ENCODE measurements around the gene TMEM200B.
"Not testable (repeated sequence)": the region's sequence is repeated elsewhere in the genome, so short reads cannot be mapped to it uniquely, and the experiment has no call there.

The TMEM200B gene

GRCh38 chr1:29123887-29124365, at the start of gene TMEM200B:
Gene TMEM200B (minus strand): TSS chr1:29123903. CDS start chr1:29121828, 2,075 bp downstream.
- DNase-seq, result no peak

- no peak for DNase-seq
These were observed 48.8 kb upstream of the TMEM200B start for GRCh38 chr1:29172415-29172939.

GRCh38 chr1:29171521-29171920, 47.8 kb upstream of the TMEM200B start:
- DNase-seq, result no peak

- DNase-seq, result no peak
These were observed 47.4 kb upstream of the TMEM200B start for GRCh38 chr1:29171089-29171488.

GRCh38 chr1:29169976-29170375, 46.3 kb upstream of the TMEM200B start:
- DNase-seq, result no peak

GRCh38 chr1:29167904-29168303, 44.2 kb upstream of the TMEM200B start:
- DNase-seq, result no peak

- DNase-seq, result no peak
These were observed 42.7 kb upstream of the TMEM200B start for GRCh38 chr1:29166291-29166878.

- no peak for DNase-seq
These were observed 40.9 kb upstream of the TMEM200B start for GRCh38 chr1:29164588-29164987.

GRCh38 chr1:29162476-29163138, 38.9 kb upstream of the TMEM200B start:
- no peak for DNase-seq

GRCh38 chr1:29162025-29162424, 38.3 kb upstream of the TMEM200B start:
- no peak for DNase-seq

- no peak for DNase-seq
These were observed 36.1 kb upstream of the TMEM200B start for GRCh38 chr1:29159773-29160172.

GRCh38 chr1:29157269-29157601, 33.5 kb upstream of the TMEM200B start:
- no peak for DNase-seq

GRCh38 chr1:29156543-29157268, 33.0 kb upstream of the TMEM200B start:
- no peak for DNase-seq

GRCh38 chr1:29152046-29152805, 28.5 kb upstream of the TMEM200B start:
- DNase-seq, result no peak

GRCh38 chr1:29150346-29150745, 26.6 kb upstream of the TMEM200B start:
- DNase-seq, result not testable (repeated sequence)

GRCh38 chr1:29148656-29149491, 25.2 kb upstream of the TMEM200B start:
- DNase-seq, result no peak

GRCh38 chr1:29145739-29146437, 22.2 kb upstream of the TMEM200B start:
- no peak for DNase-seq

GRCh38 chr1:29144178-29144577, 20.5 kb upstream of the TMEM200B start:
- no peak for DNase-seq

- DNase-seq, result no peak
These were observed 19.0 kb upstream of the TMEM200B start for GRCh38 chr1:29142714-29143113.

- DNase-seq, result no peak
These were observed 12.8 kb upstream of the TMEM200B start for GRCh38 chr1:29136391-29136915.

GRCh38 chr1:29134695-29135028, 11.0 kb upstream of the TMEM200B start:
- no peak for DNase-seq
